Measurements from ENCODE around the gene CDC42.

- TF ChIP-seq CTCF (IDR thresholded peaks at IDR 0.05) (no peak), EP300 (IDR thresholded peaks at IDR 0.05) (no peak)
These were observed 72.2 kb downstream of the CDC42 start for GRCh38 chr1:22124592-22125229.

All from suprapubic skin (tissue), 3 donors.